Activated naive CD8-positive, alpha-beta T cell treated with anti-CD3 and anti-CD28 coated beads, Interleukin-2, amount 50 U/mL, for 16 hours (primary cell): ENCODE measurements around the gene PANK3.
"Not testable (repeated sequence)": the region's sequence is repeated elsewhere in the genome, so short reads cannot be mapped to it uniquely, and the experiment has no call there.

Experiments used
- DNase-seq: peaks from one replicate; pipeline ENCODE4 v3.0.0-alpha.2; 2020; ENCODE audit warnings: low read depth, low spot score

Gene PANK3

GRCh38 chr5:168552146-168552545, 27.0 kb downstream of the PANK3 start:
- no peak for DNase-seq

DNA sequence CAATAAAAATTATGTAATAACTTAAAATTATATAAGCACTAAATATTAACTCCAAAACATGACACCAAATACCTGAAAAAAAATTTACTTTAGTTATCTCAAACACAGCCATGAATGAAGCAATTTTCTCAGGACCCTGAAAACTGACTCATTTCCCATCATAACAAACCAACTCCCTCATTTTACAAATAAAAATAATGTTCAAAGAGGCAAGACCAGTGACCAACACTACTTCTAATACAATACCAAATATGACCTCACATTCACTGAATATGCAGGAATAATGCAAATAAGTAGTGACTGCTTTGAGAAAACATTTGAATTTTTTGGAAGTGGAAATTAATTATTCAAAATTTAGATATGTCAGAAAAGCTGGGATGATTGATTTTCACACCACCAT, 28.5 kb downstream of the PANK3 start:
- DNase-seq: no peak

DNA sequence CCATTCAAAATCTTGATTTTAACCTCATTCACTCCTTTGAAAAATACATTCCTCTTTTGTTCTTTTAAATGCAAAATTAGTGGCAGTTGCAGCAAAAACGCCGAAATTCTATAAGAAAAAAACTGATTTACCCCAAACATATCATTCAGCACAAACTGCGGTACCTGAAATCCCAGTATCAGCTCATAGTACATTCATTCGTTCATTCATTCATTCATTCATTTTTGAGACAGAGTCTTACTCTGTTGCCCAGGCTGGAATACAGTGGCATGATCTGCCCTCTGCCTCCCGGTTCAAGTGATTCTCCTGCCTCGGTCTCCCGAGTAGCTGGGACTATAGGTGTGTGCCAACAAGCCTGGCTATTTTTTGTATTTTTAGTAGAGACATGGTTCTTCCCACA, 29.6 kb downstream of the PANK3 start:
- DNase-seq: no peak

DNA sequence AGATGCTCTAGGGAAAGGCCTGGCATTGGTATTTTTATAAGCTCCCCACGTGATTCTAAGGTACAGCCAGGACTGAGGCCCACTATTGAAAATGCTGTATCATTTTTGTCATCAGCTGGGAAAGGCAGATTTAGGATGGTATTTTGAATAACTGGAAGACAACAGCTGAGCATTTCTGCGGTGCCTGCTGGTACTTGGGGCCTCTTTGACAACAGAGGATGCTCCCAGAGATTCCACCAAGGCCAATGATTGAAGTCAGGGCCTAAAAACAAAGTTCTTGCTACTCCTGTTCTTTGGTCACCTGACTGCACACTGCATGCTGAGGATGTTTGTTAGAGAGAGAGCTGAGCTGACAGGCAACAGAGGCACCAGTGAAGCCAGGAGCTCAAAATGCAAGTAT, 42.0 kb downstream of the PANK3 start:
- DNase-seq: no peak

DNA sequence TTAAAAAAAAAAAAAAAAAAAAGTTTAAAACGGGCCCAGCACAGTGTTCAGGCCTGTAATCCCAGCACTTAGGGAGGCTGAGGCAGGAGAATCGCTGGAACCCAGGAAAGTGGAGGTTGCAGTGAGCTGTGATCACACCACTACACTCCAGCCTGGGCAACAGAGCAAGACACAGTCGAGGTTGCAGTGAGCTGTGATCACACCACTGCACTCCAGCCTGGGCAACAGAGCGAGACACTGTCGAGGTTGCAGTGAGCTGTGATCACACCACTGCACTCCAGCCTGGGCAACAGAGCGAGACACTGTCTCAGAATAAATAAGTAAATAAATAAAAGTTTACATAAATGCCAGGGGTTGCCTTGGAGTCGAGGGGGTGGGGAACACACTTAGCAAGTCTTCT, 44.8 kb downstream of the PANK3 start:
- not testable (repeated sequence) for DNase-seq

- no peak for DNase-seq
Measured at GRCh38 chr5:168531987-168532864, 46.9 kb downstream of the PANK3 start.

DNA sequence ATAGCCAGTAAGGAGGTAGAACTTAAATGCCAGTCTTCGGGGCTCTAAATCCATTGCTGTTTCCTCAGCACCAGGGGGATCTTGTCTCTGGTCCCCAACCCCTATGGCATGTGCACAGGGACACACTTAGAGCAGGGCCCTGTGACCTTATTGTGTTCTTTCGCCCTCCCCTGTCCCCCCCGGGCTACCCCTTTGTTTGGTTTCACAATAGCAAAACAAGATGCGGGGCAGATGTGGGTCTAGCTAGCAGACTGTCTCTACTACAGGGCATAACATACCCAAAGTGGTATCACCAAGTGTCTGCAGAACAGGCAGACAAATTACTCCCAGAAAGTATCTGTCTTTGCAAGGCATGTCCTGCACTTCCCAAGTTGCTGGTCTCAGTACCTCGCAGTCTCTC, 48.0 kb downstream of the PANK3 start:
- no peak for DNase-seq

GRCh38 chr5:168530621-168531150, 48.5 kb downstream of the PANK3 start:
- DNase-seq: no peak

- no peak for DNase-seq
Measured at GRCh38 chr5:168529374-168530234, 49.6 kb downstream of the PANK3 start.

GRCh38 chr5:168528521-168529373, 50.4 kb downstream of the PANK3 start, which contains the start of gene FBLL1:
TSS of gene FBLL1 (plus strand) at chr5:168529305. CDS start at chr5:168529505, 200 bp downstream.
- DNase-seq: no peak

DNA sequence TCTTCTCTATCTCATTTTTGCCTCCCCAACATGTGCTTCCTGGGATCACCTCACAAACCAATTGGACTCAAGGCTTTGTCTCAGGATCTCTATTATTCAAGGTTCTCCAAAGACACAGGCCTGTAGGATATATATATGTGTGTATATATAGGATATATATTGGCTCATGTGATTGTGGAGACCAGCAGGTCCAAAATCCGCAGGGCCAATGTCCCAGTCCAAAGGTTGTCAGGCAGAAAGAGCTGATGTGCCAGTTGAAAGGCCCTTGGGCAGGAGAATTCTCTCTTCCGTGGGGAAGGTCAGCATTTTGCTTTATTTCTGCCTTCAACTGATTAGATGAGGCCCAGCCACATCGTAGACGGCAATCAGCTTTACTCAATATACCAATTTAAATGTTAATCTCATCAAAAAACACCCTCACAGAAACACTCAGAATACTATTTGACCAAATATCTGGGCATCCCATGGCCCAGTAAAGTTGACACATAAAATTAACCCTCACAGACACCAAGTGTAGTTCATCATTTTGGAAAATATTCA, 51.3 kb downstream of the PANK3 start:
- no peak for DNase-seq

DNA sequence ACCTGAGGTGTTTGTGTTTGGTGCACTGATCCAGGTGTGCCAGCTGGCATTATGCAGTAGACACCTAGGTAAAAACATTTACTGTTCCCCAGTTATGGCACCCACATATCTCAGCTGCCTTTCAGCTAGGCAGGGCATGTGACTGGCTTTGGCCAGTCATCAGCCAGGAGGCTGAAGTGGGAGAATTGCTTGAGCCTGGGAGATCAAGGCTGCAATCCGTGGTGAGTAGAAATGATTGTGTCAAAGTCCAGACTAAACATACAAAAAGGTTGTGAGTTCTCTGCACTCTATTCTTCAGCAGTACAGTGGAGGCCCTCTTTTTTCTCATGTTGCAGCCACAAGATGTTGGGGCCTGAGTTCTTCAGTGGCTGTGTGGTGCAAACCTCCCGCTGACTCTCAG, 53.3 kb downstream of the PANK3 start:
- no peak for DNase-seq

- DNase-seq: no peak
Measured at GRCh38 chr5:168513861-168514428, 65.2 kb downstream of the PANK3 start.

DNA sequence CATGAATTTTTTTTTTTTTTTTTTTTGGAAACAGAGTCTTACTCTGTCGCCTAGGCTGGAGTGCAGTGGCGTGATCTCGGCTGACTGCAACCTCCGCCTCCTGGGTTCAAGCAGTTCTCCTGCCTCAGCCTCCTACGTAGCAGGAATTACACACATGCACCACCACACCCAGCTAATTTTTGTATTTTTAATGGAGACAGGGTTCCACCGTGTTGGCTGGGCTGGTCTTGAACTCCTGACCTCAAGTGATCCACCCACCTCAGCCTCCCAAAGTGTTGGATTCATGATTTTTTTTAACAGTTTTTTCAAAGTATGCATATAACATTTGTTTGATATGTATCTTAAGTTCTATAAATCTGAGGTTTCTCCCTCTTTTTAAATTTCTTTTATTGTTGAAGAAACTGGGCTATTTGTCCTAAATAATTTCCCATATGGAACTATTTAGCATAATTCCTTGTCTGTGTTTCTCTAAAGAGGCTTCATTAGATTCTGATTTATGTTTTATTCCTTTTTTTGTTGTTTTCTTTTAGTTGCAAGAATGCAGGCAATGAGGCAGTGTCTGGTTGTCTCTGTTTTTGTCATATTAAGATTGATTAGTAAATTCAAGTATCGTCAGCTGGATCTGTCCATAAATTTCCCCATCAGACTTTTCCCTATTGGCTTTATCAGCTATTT, 76.5 kb downstream of the PANK3 start:
- DNase-seq: no peak
